SK-N-MC (cell line): ENCODE results near the gene LTK.

Experiments used
- EZH2 ChIP-seq: fragments of 200-600 bp; sonication (generic); IDR thresholded peaks from one replicate; pipeline ENCODE4 v1.6.1; 2017; ENCODE audit warnings: antibody characterized with exemption
- FOXP2 ChIP-seq: optimal IDR thresholded peaks from 2 replicates; pipeline ENCODE3; 2011; ENCODE audit warnings: mild to moderate bottlenecking, moderate library complexity; ENCODE audit not compliant: insufficient read depth; ENCODE audit errors: extremely low read length, control extremely low read depth
- POLR2AphosphoS5 ChIP-seq: IDR thresholded peaks from 2 replicates; pipeline ENCODE4 v1.6.1; 2012; ENCODE audit warnings: mild to moderate bottlenecking, low read depth, low read length, borderline replicate concordance

DNA sequence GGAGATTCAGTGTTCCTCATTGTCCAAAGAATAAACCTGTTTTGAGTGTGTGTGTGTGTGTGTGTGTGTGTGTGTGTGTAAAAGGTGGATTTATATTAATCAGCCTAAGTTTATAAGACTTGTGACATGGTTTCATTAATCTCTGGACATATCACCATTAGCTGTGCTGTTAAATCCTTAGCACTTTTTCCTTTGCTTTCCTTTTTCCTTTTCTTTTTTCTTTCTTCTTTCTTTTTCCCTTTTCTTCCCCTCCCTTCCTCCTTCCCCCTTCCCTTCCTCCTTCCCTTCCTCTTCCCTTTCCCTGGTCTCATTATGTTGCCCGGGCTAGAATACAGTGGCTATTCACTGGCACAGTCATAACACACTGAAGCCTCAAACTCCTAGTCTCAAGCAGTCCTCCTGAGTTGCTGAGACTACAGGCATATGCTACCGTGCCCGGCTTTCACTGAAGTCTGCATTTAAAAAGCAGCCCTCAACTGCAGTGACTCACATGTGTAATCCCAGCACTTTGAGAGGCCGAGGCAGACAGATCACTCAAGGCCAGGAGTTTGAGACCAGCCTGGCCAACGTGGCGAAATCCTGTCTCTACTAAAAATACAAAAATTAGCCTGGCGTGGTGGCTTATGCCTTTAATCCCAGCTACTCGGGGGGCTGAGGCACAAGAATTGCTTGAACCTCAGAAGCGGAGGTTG is 48.6 kb downstream of the LTK start:
- TF ChIP-seq POLR2AphosphoS5 = no peak
- no peak for TF ChIP-seq EZH2
- no peak for TF ChIP-seq FOXP2
